ENCODE results near the gene XPR1.

DNA sequence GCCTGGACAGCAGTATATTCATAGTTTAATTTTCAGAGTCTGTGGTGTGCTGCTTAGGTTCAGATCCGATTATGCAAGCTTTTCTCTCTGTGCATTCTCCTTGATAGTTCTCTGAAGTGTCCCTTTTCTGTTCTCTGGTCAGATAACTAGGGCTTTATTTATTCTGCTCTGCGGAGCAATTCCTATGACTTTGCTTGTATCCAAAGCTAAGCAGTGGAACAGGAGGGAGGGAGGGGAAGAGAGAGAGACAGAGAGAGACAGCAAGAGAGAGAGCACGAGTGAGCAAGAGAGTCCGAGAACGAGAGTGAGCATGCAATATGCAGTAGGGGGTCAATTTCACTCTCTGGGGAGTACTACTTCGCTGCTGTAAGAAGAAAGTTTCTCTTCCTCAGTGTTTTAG is 113.3 kb downstream of the XPR1 start:
- TF ChIP-seq POLR2AphosphoS5 (IDR thresholded peaks at IDR 0.05; ENCODE audit: low read depth, low read length) (no peak), SPI1 (IDR thresholded peaks at IDR 0.05; ENCODE audit: low read depth, low read length) (no peak), POLR2A (IDR thresholded peaks at IDR 0.05; ENCODE audit: low read depth, low read length) (no peak)
